Vagina (tissue), 2 donors: ENCODE measurements around the gene KIF5B.

ENCODE experiments used
- POLR2AphosphoS5 ChIP-seq, 2 donors: sonication (generic); formaldehyde crosslinking; IDR thresholded peaks; one replicate each; pipeline ENCODE4 v1.9.0; 2017; ENCODE audit warnings: antibody characterized with exemption in 2 of 2, mild to moderate bottlenecking in 2 of 2, low read depth in 1 of 2; ENCODE audit not compliant: insufficient read depth in 1 of 2
- TF ChIP-seq, protein P1 (sequence below), 3 experiments: fragments of 450-650 bp in 2 of 3; fragments of 200-600 bp in 1 of 3; sonication (generic) in 1 of 3; IDR thresholded peaks; one replicate each; pipeline ENCODE4 v1.5.1; 2017 to 2019; ENCODE audit warnings: antibody characterized with exemption in 3 of 3, mild to moderate bottlenecking in 2 of 3, moderate library complexity in 2 of 3

DNA sequence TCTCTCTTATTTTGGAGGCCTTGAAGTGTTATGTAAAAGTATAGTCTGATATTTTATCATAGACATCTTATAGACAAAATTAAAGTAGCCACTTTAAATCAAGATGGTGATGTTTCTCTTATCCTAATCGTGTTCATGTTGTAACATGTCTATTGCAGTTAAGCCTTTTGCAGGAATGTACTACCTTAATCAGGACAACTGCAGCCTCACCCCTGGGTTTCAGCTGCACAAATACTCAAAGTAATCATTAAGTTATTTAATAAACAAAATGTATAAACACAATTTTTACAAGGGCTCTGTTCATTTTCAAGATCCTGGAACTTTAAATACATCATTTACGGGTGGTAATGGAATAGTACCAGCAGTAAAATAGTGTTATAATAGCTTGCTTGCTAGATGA, 14.4 kb upstream of the KIF5B start:
- TF ChIP-seq, protein P1, sequence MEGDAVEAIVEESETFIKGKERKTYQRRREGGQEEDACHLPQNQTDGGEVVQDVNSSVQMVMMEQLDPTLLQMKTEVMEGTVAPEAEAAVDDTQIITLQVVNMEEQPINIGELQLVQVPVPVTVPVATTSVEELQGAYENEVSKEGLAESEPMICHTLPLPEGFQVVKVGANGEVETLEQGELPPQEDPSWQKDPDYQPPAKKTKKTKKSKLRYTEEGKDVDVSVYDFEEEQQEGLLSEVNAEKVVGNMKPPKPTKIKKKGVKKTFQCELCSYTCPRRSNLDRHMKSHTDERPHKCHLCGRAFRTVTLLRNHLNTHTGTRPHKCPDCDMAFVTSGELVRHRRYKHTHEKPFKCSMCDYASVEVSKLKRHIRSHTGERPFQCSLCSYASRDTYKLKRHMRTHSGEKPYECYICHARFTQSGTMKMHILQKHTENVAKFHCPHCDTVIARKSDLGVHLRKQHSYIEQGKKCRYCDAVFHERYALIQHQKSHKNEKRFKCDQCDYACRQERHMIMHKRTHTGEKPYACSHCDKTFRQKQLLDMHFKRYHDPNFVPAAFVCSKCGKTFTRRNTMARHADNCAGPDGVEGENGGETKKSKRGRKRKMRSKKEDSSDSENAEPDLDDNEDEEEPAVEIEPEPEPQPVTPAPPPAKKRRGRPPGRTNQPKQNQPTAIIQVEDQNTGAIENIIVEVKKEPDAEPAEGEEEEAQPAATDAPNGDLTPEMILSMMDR (IDR thresholded peaks at IDR 0.05), result no peak
- no peak for TF ChIP-seq POLR2AphosphoS5 (IDR thresholded peaks at IDR 0.05; ENCODE audit: insufficient read depth in 1 of 2, low read depth in 1 of 2)
